ENCODE measurements around the gene PDCD4. TPM values are rescaled to one million over a fixed set of nuclear protein-coding genes. Genes with fewer than 3 reads are reported as not detected.

The PDCD4 gene
- total and polyA plus RNA-seq, 2 of the 13 experiments (the other 11 are each of a cell fraction or from before 2014, with no cell fraction given), result 22.8 to 56.2 TPM

DNA sequence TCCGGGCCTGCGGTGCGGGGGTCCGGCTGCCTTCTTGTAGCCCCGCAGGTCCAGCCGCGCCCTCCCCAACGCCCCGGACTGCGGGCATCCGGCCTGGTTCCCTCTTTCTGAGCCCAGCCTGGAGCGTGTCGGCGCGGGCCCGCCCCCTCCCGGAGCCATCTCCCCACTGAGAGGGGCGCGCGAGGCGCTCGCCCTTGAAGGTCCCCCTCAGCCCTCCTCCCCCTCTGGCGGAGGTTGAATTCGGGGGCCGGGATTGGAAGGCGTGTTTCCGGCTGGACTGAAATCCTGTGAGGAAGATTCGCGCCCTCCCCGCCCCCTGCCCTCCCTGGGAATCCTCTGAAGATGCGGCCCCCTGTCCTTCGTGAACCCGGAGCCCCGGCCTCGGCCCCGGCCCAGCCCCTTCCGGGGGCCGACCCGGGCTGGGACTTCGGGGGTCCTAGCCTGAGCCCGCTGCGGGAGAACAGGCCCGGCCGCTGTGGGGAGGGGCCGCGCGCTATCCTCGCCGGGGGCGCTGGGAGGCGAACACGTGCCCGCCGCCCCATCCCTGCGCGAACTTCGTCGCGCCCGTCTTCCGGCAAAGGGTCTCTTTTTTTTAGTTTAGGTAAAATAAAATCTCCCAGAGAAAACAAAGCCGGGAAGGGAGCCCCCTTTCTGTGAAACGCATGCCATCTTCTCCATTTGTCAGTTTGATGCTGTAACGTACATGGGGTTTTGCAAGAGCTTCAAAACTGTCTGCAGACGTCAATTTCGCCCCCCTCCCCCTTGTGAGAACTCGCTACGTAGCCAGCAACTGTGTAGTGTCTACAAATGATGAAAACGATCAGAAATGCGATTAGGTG, 636 bp downstream of the PDCD4 start (continued):
- no peak; the same call in 1 of the 2 replicates for TF ChIP-seq ZBTB3 (CRISPR knock-in tag; IDR thresholded peaks at IDR 0.05; ENCODE audit: borderline replicate concordance, low read depth)
- TF ChIP-seq GABPB1 (CRISPR knock-in tag; IDR thresholded peaks at IDR 0.05), result peak; percentile 86
- 0 out of 2 replicates have a peak, but pooled peaks have one; percentile 21 for TF ChIP-seq ZNF138 (CRISPR knock-in tag; IDR thresholded peaks at IDR 0.05; ENCODE audit: low read depth)
- TF ChIP-seq, protein P1, sequence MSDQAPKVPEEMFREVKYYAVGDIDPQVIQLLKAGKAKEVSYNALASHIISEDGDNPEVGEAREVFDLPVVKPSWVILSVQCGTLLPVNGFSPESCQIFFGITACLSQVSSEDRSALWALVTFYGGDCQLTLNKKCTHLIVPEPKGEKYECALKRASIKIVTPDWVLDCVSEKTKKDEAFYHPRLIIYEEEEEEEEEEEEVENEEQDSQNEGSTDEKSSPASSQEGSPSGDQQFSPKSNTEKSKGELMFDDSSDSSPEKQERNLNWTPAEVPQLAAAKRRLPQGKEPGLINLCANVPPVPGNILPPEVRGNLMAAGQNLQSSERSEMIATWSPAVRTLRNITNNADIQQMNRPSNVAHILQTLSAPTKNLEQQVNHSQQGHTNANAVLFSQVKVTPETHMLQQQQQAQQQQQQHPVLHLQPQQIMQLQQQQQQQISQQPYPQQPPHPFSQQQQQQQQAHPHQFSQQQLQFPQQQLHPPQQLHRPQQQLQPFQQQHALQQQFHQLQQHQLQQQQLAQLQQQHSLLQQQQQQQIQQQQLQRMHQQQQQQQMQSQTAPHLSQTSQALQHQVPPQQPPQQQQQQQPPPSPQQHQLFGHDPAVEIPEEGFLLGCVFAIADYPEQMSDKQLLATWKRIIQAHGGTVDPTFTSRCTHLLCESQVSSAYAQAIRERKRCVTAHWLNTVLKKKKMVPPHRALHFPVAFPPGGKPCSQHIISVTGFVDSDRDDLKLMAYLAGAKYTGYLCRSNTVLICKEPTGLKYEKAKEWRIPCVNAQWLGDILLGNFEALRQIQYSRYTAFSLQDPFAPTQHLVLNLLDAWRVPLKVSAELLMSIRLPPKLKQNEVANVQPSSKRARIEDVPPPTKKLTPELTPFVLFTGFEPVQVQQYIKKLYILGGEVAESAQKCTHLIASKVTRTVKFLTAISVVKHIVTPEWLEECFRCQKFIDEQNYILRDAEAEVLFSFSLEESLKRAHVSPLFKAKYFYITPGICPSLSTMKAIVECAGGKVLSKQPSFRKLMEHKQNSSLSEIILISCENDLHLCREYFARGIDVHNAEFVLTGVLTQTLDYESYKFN (CRISPR knock-in tag; conservative IDR thresholded peaks at IDR 0.05), result peak; percentile 23; the same call in 1 of the 2 replicates
- TF ChIP-seq, protein P2, sequence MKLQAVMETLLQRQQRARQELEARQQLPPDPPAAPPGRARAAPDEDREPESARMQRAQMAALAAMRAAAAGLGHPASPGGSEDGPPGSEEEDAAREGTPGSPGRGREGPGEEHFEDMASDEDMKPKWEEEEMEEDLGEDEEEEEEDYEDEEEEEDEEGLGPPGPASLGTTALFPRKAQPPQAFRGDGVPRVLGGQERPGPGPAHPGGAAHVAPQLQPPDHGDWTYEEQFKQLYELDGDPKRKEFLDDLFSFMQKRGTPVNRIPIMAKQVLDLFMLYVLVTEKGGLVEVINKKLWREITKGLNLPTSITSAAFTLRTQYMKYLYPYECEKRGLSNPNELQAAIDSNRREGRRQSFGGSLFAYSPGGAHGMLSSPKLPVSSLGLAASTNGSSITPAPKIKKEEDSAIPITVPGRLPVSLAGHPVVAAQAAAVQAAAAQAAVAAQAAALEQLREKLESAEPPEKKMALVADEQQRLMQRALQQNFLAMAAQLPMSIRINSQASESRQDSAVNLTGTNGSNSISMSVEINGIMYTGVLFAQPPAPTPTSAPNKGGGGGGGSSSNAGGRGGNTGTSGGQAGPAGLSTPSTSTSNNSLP (IDR thresholded peaks at IDR 0.05; ENCODE audit: low read depth, low read length), result no peak
- TF ChIP-seq MEIS2 (CRISPR knock-in tag; IDR thresholded peaks at IDR 0.05), result no peak; the same call in 1 of the 2 replicates
- no peak for TF ChIP-seq ZNF431 (CRISPR knock-in tag; IDR thresholded peaks at IDR 0.05; ENCODE audit: borderline replicate concordance, low read depth)
- TF ChIP-seq ZNF414 (CRISPR knock-in tag; IDR thresholded peaks at IDR 0.05), result no peak
- TF ChIP-seq, protein P3, sequence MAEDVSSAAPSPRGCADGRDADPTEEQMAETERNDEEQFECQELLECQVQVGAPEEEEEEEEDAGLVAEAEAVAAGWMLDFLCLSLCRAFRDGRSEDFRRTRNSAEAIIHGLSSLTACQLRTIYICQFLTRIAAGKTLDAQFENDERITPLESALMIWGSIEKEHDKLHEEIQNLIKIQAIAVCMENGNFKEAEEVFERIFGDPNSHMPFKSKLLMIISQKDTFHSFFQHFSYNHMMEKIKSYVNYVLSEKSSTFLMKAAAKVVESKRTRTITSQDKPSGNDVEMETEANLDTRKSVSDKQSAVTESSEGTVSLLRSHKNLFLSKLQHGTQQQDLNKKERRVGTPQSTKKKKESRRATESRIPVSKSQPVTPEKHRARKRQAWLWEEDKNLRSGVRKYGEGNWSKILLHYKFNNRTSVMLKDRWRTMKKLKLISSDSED (CRISPR knock-in tag; IDR thresholded peaks at IDR 0.05), result no peak
- TF ChIP-seq THYN1 (CRISPR knock-in tag; IDR thresholded peaks at IDR 0.05; ENCODE audit: borderline replicate concordance, low read depth), result no peak
- TF ChIP-seq PREB (CRISPR knock-in tag; IDR thresholded peaks at IDR 0.05), result no peak
- TF ChIP-seq, protein P4, sequence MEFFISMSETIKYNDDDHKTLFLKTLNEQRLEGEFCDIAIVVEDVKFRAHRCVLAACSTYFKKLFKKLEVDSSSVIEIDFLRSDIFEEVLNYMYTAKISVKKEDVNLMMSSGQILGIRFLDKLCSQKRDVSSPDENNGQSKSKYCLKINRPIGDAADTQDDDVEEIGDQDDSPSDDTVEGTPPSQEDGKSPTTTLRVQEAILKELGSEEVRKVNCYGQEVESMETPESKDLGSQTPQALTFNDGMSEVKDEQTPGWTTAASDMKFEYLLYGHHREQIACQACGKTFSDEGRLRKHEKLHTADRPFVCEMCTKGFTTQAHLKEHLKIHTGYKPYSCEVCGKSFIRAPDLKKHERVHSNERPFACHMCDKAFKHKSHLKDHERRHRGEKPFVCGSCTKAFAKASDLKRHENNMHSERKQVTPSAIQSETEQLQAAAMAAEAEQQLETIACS (CRISPR knock-in tag; IDR thresholded peaks at IDR 0.05), result peak; percentile 15; the same call in 1 of the 2 replicates
- TF ChIP-seq, protein P5, sequence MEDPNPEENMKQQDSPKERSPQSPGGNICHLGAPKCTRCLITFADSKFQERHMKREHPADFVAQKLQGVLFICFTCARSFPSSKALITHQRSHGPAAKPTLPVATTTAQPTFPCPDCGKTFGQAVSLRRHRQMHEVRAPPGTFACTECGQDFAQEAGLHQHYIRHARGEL (CRISPR knock-in tag; IDR thresholded peaks at IDR 0.05), result 0 out of 2 replicates have a peak, but pooled peaks have one; percentile 20
- TF ChIP-seq HMG20A (CRISPR knock-in tag; IDR thresholded peaks at IDR 0.05; ENCODE audit: borderline replicate concordance), result peak; percentile 4; the same call in 1 of the 2 replicates
- no peak for TF ChIP-seq ZFP1 (CRISPR knock-in tag; IDR thresholded peaks at IDR 0.05)
